GM18499 (cell line): ENCODE results near the gene MAPK7.

Experiments used
- ATAC-seq: cut with Tn5 transposase; IDR thresholded peaks from one replicate; pipeline ENCODE4 v1.9.1; 2021; ENCODE audit warnings: moderate number of reproducible peaks; ENCODE audit not compliant: insufficient read depth, unreplicated experiment

MAPK7 gene

DNA sequence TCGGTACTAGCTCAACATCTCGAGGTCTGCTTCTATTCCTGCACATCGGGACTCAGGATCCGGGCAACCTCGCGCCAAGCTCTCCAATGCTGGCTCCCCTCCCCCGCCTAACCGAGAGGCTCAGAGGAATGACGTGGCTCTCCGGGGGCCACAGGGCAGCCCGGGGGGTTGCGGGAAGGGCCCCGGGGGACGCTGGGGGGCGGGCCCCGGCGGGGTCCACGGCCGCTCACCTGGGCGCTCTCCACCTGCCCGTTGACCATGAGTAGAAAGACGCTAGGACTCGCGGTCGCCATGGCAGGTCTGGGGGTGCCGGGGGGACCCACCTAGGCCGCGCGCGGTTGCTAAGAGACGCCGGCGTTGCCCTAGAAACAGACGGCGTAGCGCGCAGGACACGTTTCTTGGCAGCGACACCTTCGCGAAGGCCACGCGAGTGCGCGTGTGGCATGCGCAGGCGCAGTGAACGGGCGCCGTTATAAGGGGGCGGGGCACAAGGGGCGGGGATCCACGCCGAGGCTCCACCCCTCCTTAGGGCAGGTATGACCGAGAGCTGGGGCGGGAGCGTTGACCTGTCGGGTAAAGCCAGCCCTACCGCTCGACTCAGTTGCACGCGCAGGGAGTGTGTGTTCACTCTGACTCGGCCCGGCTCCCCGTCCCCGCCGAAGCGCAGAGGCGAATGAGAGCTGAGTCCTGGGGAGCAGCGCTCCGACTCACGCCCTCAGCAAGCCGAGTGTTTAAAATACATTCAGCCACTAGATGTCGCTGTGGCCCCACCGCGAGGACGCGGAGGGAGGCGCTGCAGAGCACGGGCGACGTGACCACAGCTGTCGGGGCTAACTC lies 15.8 kb upstream of the MAPK7 start, which contains the start of gene B9D1:
B9D1 (minus strand) TSS at position 447 of the 837 bp plus-strand sequence; CDS start at position 293, 154 bp downstream.
- ATAC-seq, result peak; percentile 62

DNA sequence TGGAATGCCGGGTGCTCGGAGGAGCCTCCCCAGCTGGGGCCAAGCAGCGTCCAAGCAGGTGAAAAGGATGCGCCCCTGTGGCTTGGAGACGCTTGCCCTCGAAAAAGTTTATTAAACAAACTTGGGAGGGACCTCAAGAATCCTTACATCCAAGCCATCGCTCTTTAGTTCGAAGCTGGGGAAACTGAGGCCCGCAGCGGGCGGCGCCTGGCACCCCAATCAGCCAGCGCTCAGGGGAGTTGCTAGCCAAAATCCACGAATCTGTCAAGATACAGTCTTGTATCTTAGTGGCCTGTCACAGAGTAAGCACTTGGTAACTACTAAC lies 15.2 kb upstream of the MAPK7 start:
- ATAC-seq, result no peak

DNA sequence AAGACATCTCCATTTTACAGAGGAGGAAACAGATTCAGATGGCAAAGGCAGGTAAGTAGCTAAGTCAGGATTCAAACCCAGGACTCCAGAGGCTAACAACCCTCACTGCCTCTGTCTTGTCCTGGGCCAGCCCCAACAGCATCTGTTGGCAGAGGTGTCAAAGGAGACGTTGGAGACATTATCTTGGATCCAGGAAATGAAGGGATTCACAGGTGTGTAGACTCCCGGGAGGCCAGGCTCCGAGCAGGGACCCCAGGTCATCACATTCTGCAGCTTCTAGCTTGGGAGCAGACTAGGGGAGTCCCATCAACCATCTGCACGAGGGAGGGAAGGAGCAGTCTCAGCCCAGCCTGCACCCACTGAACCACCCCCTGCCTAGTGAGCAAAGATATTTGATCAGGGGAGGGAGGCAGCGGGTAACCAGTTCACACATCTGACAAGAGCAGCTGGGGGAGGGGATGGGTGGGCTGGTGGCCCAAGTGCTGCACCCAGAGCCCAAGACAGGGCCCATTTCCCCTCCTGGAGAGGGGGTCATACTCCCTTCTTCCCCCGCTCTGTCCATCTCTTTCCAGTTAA lies 14.8 kb upstream of the MAPK7 start:
- ATAC-seq, result no peak

DNA sequence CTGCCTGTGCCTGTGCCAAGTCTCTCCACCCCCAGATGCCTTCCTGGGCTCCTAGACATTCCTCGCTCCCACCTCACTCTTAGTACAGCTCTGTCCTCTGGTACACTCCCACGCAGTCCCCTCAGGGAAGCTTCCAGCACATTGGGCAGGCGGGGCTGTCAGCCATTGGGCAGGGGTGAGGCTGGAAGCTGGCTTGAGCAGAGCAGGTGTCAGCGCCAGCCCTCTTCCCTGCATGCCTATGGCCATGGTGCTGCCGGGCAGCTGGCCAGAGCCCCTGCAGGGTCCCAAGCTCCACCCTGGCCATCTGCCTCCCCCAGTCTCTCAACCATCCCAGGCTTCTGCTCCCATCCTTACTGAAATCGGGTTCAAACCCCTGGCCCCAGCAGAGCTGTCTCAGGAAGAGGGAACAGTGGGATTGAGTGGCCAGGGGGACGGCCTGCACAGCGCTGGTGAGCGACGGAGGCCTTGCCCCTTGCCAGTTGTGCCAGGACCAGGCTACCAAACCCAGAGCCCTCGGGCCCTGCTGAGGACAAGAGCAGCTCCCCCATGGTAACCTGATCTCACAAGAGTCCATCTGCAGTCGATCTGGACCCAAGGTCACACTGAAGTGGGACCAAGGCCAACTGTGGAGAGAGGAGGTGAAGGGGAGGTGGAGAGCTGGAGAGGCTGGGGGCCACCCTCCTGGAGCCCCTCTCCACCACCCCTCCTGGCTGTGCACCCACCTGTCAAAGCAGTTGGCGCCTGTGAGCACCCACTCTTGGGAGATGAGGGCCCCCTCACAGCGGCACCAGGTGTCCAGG lies 13.4 kb upstream of the MAPK7 start:
- ATAC-seq, result no peak

DNA sequence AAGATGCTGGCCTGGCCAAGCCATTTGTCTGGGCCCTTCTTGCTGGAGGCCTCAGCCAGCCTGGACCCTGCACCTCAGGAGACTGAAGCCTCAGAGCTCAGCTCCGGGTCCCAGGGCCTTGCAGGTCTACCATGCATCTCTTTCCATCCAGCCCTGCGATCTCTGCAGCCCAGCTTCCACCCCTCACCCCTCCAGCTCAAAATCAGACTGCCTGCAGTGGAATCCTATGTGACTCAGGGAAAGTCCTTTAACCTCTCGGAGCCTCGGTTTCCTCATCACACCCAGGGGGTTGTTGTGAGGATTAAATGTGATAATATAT lies 12.8 kb upstream of the MAPK7 start:
- no peak for ATAC-seq

DNA sequence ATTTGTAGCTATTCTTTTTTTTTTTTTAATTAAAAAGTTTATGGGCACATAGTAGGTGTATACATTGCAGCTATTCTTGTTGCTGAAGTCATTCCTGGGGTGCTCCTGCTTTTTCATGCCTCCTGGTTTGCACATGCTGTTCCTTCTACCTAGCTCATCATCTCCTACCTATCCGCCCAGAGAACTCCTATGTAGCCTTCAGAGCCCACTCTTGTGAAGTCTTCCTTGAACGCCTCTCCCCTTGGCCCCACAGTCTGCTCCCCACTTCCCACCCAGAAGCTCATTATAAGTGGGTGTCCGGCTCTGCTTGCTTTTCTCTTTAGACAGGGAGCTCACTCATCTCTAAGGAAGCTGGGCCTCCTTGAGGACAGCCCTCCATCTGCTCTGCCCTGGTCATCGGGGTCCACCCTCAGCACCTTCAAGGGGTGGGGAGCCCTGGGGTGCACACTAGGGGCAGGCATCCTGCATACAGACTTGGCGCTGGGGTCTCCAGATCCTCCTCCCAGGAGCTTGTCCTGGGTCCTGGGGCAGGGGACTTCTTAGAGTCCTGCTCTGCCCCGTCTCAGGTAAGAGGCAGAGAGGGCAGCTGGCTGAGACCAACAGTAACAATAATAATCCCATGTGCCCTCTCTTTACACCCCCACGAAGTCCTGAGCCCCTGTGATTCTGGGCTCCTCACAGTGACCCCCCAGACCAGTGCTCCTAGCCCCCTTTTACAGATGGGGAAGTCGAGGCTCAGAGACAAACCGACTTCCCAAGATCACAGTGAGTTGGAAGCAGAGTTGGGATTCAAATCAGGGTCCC lies 12.3 kb upstream of the MAPK7 start:
- ATAC-seq, result no peak

DNA sequence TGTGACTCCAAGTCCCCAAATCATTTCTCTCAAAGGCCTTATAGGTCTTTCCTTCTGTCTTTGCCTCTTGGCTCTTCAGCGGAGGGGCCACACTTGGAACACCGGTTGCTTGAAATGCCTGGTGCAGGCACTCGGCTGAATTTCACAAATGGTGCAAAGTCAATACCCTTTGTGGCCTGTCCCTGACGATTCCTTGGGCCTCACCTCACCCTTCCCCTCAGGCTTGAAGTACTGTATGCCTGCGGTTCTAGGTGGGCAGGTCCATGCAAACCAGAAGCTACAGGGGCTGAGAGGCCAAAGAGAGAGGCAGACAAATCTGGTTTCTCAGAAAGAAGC lies 11.7 kb upstream of the MAPK7 start:
- ATAC-seq, result no peak

DNA sequence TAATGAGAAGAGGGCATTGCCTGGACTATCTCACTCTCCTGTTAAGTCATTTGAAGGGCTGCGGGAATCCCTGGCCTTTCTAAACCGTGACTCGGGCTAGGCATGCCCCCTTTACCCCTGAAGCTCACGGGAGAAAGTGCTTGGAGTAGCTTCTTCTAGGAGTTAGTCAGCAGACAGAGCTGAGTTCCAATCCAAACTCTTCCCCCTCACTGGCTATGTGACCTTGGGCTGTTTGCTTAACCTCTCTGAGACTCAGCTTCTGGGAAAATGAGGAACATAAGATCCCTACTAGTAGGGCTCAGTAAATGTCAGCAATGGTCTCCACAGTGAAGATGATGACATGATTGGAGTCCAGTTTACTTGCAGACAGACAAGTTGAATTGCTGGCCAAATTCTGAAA lies 10.1 kb upstream of the MAPK7 start:
- no peak for ATAC-seq

DNA sequence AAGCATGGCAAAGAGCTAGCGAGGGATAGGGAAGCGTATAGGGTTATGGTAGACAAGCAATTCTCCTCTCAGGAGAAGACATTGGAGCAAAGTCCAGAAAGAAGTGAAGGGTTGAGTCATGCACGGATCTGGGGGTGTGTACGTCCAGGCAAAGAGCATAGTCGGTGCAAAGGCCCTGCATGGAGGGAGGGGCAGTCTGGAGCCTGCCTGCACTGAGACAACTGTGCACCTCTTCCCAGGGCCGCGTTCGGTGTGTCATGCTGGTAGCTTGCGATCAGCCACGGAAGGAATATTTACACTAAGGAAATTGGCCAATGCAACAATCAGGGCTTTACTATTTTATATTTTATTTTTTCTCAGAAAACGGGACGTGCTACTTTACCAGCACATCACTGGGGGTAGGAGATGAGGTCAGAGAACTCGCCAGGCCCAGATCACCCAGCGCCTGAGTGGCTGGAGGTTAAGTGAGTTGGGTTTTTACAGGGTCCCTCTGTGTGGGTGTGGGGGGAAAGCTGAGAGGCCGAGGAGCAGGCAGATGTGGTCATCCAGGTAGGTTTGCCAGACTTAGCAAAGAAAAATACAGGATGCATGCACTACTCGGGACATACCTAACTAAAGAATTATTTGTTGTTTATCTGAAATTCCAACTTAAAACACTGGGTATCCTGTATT lies 9.1 kb upstream of the MAPK7 start:
- ATAC-seq, result no peak

DNA sequence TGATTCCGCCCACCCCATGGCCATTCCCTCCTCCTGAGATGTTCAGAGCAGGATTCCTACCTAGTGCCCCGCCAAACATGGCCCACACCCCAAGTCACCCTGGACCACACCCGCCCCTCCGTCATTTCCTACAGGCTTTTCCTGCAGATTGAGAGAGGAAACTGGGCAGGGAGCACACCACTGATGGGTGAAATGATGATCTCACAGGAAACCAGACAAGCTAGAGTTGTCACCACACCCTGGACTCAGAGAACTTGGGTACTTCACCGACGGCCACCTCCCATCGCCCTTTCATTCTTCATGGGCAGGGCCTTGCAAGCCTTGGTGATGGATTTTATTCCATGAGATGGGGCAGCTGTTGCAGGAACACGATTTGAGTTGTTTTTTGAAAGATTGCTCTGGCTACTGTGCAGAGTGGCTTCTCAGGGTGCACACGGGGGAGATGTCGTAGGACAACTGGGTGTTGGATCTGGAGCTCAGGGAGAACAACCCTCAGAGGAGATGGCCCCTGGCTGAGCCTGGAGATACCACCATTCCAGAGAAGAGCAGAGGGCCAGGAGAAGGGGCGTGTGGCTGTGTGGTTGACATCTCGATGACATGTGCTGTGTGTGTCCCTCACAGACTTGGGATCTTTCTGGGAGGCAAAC lies 8.3 kb upstream of the MAPK7 start:
- ATAC-seq, result no peak

DNA sequence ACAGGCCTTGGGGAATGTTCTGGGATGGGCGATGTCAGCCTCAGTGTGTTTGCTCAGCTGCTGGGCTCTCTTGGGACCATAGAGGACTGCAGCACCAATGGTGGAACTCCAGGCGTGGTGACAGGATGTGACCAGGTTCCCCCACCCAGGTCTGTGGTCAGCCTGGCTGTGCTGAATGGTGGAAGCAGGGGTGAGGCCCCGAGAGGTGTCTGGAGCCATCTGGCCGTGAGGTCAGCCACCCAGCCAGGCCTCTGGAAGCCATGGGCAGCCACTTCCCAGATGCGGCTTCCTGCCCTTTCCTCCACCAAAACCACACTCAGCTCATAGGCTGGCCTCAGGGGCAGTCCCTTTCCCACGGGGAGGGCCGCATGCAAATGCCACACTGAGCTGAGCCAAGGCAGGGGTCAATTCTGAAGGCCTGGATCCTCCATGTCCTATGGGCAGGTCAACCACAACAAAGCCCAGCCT lies 7.8 kb upstream of the MAPK7 start:
- ATAC-seq, result no peak

DNA sequence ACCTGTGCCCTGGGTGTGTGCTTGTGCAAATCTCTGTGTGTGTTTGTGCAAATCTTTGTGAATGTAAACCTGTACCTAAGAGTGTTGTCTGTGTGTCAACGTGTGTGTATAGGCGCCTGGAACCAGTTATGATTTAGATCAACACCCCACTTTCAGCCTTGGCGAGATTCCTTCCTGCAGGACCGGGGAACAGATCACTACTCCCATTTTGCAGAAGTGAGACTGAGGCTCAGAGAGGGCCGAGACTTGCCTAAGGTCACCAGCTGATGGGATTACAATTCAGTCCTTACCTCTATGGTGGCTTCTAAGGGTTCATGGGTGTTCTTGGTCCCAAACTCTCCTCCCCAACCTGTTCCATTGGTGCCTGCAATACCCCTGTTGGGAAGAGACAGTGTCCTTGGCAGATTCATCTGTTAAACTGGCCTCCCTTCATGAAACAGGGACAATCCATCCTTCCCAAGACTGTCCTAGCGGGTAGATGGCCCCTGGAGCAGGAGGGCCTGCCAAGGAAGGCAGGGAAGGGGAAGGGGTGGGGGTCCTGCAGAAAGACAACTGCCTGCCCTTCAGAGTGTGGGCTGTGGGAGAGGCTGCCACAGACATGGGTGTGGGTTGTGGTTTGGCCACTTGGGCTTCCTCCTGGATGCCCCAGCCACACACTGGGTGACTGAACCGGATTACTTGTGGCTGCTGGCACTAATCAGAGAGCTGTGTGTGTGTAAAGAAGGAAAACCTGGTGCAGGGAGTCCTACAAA lies 6.9 kb upstream of the MAPK7 start:
- ATAC-seq, result no peak

DNA sequence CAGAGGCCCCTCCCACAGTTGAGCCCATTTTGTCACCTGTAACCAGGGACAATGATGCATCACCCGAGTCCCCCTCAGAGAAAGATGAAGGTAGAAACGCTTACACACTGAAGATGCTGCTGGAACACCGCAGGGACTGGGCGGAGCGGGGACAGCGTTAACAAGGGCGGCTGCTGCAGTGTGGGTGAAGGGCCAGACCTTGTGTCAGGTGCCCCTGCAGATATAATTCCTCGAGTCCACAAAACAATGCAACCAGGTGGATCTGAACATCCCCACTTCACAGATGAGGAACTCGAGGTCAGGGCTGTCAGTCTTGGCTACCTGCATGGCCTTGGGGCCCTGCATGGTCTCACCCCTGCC lies 6.3 kb upstream of the MAPK7 start:
- ATAC-seq, result no peak

DNA sequence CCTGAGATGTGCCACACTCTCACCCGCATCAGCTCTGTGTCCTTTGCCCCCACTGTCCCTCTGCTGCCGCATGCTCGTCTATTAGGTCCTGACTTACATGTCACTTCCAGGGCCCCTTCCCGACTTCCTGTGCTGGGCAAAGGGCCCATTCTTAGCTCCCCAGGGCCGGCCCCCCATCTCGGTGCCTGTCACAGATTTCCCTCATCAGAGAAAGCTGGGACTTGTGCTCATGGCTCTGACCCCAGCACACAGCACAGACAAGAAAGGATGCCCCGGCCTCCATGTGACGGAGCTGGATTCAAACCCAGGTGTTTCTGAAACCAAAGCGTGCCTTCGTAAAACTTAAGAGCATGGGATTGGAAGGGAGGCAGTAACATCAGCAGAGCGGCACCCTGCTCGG lies 5.9 kb upstream of the MAPK7 start:
- ATAC-seq, result no peak

DNA sequence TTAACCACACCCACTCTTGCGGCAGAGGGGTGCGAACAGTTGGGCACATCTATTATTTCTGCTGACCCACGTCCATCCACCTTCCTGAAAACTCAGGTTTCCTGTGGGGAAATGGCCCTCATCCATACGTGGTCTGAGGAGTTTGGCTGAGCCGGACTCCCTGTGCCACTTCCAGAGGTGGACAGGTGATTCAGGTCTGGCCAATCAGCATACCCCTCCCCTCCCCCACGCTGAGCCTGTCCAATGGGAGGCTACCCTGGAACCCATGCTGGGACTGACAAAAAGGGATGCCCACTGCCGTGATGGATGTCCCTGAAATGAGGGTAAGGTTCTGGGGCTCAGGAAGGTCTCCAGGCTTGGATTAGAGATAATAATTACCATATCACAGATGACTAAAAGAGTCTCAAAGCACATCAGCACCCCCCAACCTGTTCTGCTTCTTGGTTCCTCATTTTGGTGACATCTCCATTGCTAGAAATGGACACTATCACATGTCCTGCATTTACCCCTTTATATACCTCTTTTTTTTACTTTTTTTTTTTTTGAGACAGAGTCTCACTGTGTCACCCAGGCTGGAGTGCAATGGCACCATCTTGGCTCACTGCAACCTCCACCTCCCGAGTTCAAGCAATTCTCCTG lies 5.3 kb upstream of the MAPK7 start:
- no peak for ATAC-seq

DNA sequence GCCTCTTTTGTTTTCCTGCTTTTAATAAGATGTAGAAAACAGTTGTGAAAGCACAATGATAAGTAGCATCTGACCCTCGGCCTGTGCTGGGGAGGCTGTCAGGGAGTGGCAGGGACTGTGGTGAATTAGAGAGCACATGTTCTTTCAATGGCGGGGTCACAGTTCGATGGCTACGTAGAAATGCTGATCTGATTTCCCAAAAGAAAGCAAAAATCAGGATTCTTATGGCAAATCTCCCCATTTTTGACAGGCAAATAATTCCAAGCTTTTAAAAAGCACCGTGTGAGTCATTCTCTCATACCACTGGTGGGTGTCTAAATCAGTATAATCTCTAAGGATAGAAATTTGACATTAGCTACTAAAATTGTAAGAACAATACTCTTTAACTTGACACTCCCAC lies 4.2 kb upstream of the MAPK7 start:
- ATAC-seq, result no peak

DNA sequence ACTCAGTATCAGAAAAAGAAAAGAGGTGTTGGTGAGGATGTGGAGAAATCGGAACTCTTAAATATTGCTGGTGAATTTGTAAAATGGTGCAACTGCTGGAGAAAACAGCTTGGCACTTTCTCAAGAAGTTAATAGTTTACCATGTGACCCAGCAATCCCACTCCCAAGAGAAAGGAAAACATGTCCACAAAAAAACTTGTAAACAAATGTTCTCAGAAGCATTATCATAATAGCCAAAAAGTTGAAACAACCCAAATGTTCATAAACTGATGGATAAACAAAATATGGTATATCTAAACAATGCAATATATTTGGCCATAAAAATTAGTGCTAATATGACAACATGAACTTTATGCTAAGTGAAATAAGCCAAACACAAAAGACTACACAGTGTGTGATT lies 2.6 kb upstream of the MAPK7 start:
- no peak for ATAC-seq

DNA sequence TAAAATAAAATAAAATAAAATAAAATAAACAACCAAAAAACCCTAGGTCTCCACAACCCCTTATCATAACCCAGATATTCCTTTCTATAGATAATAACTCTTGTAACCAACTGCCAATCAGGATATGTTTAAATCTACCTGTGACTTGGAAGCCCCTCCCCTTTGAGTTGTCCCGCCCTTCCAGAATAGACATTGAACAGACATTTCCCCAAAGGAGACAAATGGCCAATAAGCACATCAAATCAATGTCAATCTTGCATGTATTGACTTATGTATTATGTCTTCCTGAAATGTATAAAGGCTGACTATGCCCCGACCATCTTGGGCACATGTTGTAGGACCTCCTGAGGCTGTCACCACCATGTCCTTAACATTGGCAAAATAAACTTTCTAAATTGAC lies 1.5 kb upstream of the MAPK7 start:
- no peak for ATAC-seq
